ENCODE data around the gene METTL13. TPM values are rescaled to one million over a fixed set of nuclear protein-coding genes. Genes with fewer than 3 reads are reported as not detected.
"Not testable (repeated sequence)": the region's sequence is repeated elsewhere in the genome, so short reads cannot be mapped to it uniquely, and the experiment has no call there.

METTL13 gene
- total RNA-seq, 1 donor from 2014 or later, result 39.8 TPM

- H3K36me3 Mint-ChIP-seq, result peaks cover 18% of the 10 kb centered on the region
- H3K27me3 Mint-ChIP-seq, result no peaks in the 10 kb centered on the region
- no peak overlapping the region for H3K27ac Mint-ChIP-seq
- H3K4me3 Mint-ChIP-seq, result no peak overlapping the region
- H3K9me3 Mint-ChIP-seq, result no peaks in the 10 kb centered on the region
- DNase-seq (ENCODE audit: extremely low spot score, unreplicated experiment), result no peak
- TF ChIP-seq, protein P1, sequence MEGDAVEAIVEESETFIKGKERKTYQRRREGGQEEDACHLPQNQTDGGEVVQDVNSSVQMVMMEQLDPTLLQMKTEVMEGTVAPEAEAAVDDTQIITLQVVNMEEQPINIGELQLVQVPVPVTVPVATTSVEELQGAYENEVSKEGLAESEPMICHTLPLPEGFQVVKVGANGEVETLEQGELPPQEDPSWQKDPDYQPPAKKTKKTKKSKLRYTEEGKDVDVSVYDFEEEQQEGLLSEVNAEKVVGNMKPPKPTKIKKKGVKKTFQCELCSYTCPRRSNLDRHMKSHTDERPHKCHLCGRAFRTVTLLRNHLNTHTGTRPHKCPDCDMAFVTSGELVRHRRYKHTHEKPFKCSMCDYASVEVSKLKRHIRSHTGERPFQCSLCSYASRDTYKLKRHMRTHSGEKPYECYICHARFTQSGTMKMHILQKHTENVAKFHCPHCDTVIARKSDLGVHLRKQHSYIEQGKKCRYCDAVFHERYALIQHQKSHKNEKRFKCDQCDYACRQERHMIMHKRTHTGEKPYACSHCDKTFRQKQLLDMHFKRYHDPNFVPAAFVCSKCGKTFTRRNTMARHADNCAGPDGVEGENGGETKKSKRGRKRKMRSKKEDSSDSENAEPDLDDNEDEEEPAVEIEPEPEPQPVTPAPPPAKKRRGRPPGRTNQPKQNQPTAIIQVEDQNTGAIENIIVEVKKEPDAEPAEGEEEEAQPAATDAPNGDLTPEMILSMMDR (conservative IDR thresholded peaks at IDR 0.05), result no peak
- H3K4me1 Mint-ChIP-seq (ENCODE audit: unreplicated experiment), result no peaks in the 10 kb centered on the region
Measured at GRCh38 chr1:171793636-171794035, 12.2 kb downstream of the METTL13 start.

DNA sequence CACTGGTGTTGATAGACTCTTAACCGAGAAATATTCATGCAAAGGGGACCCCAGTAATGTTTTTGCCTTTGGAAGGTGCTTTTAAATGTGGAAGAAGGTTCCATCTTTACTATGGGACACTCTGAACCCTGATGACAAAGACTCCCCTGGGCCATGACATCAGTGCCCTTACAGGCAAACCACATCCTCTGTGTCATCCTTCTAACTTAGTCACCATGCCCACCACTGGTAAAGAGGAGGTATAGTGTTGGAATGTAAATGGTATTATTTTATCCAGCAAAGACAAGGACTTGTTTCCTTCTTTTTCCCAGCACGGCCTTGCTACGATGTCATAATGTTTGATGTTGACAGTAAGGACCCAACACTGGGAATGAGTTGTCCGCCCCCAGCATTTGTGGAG, 12.6 kb downstream of the METTL13 start:
- no peak overlapping the region for H3K27ac Mint-ChIP-seq

DNA sequence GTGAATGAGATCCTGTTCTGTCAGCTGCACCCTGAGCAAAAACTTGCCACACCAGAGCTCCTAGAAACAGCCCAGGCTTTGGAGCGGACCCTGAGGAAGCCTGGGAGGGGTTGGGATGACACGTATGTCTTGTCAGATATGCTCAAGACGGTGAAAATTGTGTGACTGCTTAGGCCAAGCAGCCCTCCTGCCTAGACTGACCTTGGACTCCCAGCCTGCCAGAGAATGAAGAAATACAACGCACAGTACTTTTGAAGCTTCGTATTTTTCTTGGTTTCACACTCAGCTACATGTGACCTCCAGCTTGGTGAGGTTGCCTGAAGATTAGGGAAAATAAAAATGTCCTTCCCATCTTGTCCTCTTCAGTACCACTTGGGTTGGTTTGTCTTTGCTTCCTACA, 15.1 kb downstream of the METTL13 start:
- Mint-ChIP-seq H3K4me3 (no peak overlapping the region), H3K27ac (no peak overlapping the region), H3K9me3 (no peaks in the 10 kb centered on the region), H3K27me3 (no peaks in the 10 kb centered on the region), H3K4me1 (ENCODE audit: unreplicated experiment) (peaks cover 9% of the 10 kb centered on the region), H3K36me3 (peaks cover 5% of the 10 kb centered on the region)
- DNase-seq (ENCODE audit: extremely low spot score, unreplicated experiment), result no peak
- TF ChIP-seq, protein P1 (conservative IDR thresholded peaks at IDR 0.05), result no peak

More for the DNA sequence above, 12.6 kb downstream of the METTL13 start:
- Mint-ChIP-seq H3K9me3 (no peaks in the 10 kb centered on the region), H3K4me1 (ENCODE audit: unreplicated experiment) (no peaks in the 10 kb centered on the region), H3K36me3 (peaks cover 14% of the 10 kb centered on the region), H3K27me3 (no peaks in the 10 kb centered on the region), H3K4me3 (no peak overlapping the region)
- TF ChIP-seq, protein P1 (conservative IDR thresholded peaks at IDR 0.05), result no peak
- no peak for DNase-seq (ENCODE audit: extremely low spot score, unreplicated experiment)

- H3K27me3 Mint-ChIP-seq, result no peaks in the 10 kb centered on the region
- H3K4me1 Mint-ChIP-seq (ENCODE audit: unreplicated experiment), result peaks cover 9% of the 10 kb centered on the region
- no peak overlapping the region for H3K4me3 Mint-ChIP-seq
- TF ChIP-seq, protein P1 (conservative IDR thresholded peaks at IDR 0.05), result no peak
- H3K36me3 Mint-ChIP-seq, result peaks cover 5% of the 10 kb centered on the region
- H3K9me3 Mint-ChIP-seq, result no peaks in the 10 kb centered on the region
- no peak for DNase-seq (ENCODE audit: extremely low spot score, unreplicated experiment)
- H3K27ac Mint-ChIP-seq, result no peak overlapping the region
Measured at GRCh38 chr1:171798311-171798710, 16.9 kb downstream of the METTL13 start.

DNA sequence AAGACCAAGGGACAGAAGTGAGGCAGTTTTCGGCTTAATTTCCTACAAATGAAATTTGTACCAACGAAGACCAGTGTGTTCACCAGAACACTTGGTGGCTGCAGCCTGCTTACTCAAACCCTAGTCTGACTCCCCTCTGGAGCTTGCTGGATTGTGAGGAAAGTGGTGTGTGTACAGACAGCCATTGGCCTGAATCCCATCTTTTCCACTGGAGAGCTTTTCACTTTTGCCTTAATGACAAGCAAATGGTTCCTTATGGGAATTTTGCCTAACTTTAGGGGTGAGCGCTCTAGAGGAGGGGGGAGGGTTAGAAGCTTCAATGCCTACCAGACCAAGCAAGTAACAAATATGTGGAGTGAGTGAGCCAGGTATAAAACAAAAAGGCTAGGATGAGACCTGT, 17.3 kb downstream of the METTL13 start:
- H3K4me1 Mint-ChIP-seq (ENCODE audit: unreplicated experiment), result peaks cover 9% of the 10 kb centered on the region
- no peaks in the 10 kb centered on the region for H3K9me3 Mint-ChIP-seq
- DNase-seq (ENCODE audit: extremely low spot score, unreplicated experiment), result no peak
- no peaks in the 10 kb centered on the region for H3K27me3 Mint-ChIP-seq
- H3K36me3 Mint-ChIP-seq, result peaks cover 5% of the 10 kb centered on the region
- no peak overlapping the region for H3K27ac Mint-ChIP-seq
- TF ChIP-seq, protein P1 (conservative IDR thresholded peaks at IDR 0.05), result no peak
- H3K4me3 Mint-ChIP-seq, result no peak overlapping the region

- Mint-ChIP-seq H3K36me3 (peaks cover 5% of the 10 kb centered on the region), H3K9me3 (no peaks in the 10 kb centered on the region), H3K4me3 (no peak overlapping the region), H3K4me1 (ENCODE audit: unreplicated experiment) (peaks cover 9% of the 10 kb centered on the region), H3K27ac (no peak overlapping the region), H3K27me3 (no peaks in the 10 kb centered on the region)
- TF ChIP-seq, protein P1 (conservative IDR thresholded peaks at IDR 0.05), result no peak
- no peak for DNase-seq (ENCODE audit: extremely low spot score, unreplicated experiment)
Measured at GRCh38 chr1:171799166-171799565, 17.7 kb downstream of the METTL13 start.

DNA sequence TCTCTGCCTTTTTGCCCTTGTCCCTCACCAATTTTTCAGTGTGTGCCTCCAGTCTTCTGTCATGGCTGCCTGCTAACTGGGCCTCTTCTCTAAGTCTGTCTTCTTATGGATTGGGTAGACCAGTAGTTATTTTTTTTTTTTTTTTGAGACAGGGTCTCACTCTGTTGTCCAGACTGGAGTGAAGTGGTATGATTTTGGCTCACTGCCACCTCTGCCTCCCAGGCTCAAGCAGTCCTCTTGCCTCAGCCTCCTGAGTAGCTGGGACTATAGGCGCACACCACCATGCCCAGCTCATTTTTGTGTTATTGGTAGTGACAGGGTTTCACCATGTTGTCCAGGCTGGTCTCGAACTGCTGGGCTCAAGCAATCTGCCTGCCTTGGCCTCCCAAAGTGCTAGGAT, 18.2 kb downstream of the METTL13 start:
- H3K36me3 Mint-ChIP-seq; H3K4me1 Mint-ChIP-seq (ENCODE audit: unreplicated experiment); DNase-seq (ENCODE audit: extremely low spot score, unreplicated experiment); H3K27me3 Mint-ChIP-seq; H3K9me3 Mint-ChIP-seq; H3K27ac Mint-ChIP-seq; H3K4me3 Mint-ChIP-seq: not testable (repeated sequence)

Data from type B pancreatic cell (in vitro differentiated cells).